SK-N-SH treated with all-trans-retinoic acid at 6 μM for 48 hours (cell line): ENCODE data around the gene LIG4.

ENCODE experiments used
- ARNTL ChIP-seq: fragments of 450-650 bp; formaldehyde crosslinking; IDR thresholded peaks from 2 replicates; pipeline ENCODE4 v1.5.0; 2020; ENCODE audit warnings: low read depth, mild to moderate bottlenecking, moderate library complexity, borderline replicate concordance
- ESRRG ChIP-seq: fragments of 250-450 bp; sonication (Bioruptor Pico); IDR thresholded peaks from 2 replicates; pipeline ENCODE4 v1.6.1; 2021; ENCODE audit warnings: mild to moderate bottlenecking
- ISL1 ChIP-seq: fragments of 250-450 bp; sonication (Bioruptor Pico); IDR thresholded peaks from 2 replicates; pipeline ENCODE4 v2.1.2; 2022; ENCODE audit warnings: mild to moderate bottlenecking, moderate library complexity
- OSR1 ChIP-seq: fragments of 250-450 bp; sonication (Bioruptor Pico); IDR thresholded peaks from 2 replicates; pipeline ENCODE4 v1.8.0; 2022; ENCODE audit warnings: moderate library complexity, mild to moderate bottlenecking, inconsistent platforms
- RARB ChIP-seq: fragments of 250-450 bp; sonication (Bioruptor Pico); IDR thresholded peaks from 2 replicates; pipeline ENCODE4 v1.8.0; 2021; ENCODE audit warnings: mild to moderate bottlenecking, moderate library complexity
- SNAI2 ChIP-seq: fragments of 250-450 bp; sonication (Bioruptor Pico); IDR thresholded peaks from 2 replicates; pipeline ENCODE4 v1.5.0; 2020; ENCODE audit warnings: mild to moderate bottlenecking, moderate library complexity
- ZFP3 ChIP-seq: fragments of 250-450 bp; sonication (Bioruptor Pico); IDR thresholded peaks from 2 replicates; pipeline ENCODE4 v1.5.0; 2020; ENCODE audit warnings: mild to moderate bottlenecking, moderate library complexity
- ZFP30 ChIP-seq: fragments of 450-650 bp; formaldehyde crosslinking; IDR thresholded peaks from 2 replicates; pipeline ENCODE4 v1.5.0; 2022; ENCODE audit warnings: mild to moderate bottlenecking, moderate library complexity
- ZNF8 ChIP-seq: fragments of 450-650 bp; formaldehyde crosslinking; IDR thresholded peaks from 2 replicates; pipeline ENCODE4 v1.5.0; 2020; ENCODE audit warnings: mild to moderate bottlenecking, moderate library complexity
- TF ChIP-seq, protein P1 (sequence below): fragments of 250-450 bp; sonication (Bioruptor Pico); IDR thresholded peaks from 2 replicates; pipeline ENCODE4 v1.8.0; 2020; ENCODE audit warnings: mild to moderate bottlenecking, moderate library complexity, borderline replicate concordance
- TF ChIP-seq, protein P2 (sequence below): fragments of 250-450 bp; sonication (Bioruptor Pico); IDR thresholded peaks from 2 replicates; pipeline ENCODE4 v1.5.1; 2020; ENCODE audit warnings: low read depth, mild to moderate bottlenecking, moderate library complexity
- TF ChIP-seq, protein P3 (sequence below): fragments of 250-450 bp; sonication (Bioruptor Pico); IDR thresholded peaks from 2 replicates; pipeline ENCODE4 v1.5.0; 2020; ENCODE audit warnings: mild to moderate bottlenecking, moderate library complexity

GRCh38 chr13:108166078-108166477 lies 49.3 kb downstream of the LIG4 start:
- TF ChIP-seq ZFP3 (CRISPR knock-in tag) (no peak), ZFP30 (CRISPR knock-in tag) (no peak), ESRRG (no peak), OSR1 (CRISPR knock-in tag) (no peak), RARB (CRISPR knock-in tag) (no peak), ZNF8 (CRISPR knock-in tag) (no peak), ARNTL (CRISPR knock-in tag) (no peak), ISL1 (CRISPR knock-in tag) (no peak), SNAI2 (CRISPR knock-in tag) (no peak)
- TF ChIP-seq, protein P1, sequence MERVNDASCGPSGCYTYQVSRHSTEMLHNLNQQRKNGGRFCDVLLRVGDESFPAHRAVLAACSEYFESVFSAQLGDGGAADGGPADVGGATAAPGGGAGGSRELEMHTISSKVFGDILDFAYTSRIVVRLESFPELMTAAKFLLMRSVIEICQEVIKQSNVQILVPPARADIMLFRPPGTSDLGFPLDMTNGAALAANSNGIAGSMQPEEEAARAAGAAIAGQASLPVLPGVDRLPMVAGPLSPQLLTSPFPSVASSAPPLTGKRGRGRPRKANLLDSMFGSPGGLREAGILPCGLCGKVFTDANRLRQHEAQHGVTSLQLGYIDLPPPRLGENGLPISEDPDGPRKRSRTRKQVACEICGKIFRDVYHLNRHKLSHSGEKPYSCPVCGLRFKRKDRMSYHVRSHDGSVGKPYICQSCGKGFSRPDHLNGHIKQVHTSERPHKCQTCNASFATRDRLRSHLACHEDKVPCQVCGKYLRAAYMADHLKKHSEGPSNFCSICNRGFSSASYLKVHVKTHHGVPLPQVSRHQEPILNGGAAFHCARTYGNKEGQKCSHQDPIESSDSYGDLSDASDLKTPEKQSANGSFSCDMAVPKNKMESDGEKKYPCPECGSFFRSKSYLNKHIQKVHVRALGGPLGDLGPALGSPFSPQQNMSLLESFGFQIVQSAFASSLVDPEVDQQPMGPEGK (CRISPR knock-in tag), result no peak
- TF ChIP-seq, protein P2, sequence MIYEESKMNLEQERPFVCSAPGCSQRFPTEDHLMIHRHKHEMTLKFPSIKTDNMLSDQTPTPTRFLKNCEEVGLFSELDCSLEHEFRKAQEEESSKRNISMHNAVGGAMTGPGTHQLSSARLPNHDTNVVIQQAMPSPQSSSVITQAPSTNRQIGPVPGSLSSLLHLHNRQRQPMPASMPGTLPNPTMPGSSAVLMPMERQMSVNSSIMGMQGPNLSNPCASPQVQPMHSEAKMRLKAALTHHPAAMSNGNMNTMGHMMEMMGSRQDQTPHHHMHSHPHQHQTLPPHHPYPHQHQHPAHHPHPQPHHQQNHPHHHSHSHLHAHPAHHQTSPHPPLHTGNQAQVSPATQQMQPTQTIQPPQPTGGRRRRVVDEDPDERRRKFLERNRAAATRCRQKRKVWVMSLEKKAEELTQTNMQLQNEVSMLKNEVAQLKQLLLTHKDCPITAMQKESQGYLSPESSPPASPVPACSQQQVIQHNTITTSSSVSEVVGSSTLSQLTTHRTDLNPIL (CRISPR knock-in tag), result no peak
- TF ChIP-seq, protein P3, sequence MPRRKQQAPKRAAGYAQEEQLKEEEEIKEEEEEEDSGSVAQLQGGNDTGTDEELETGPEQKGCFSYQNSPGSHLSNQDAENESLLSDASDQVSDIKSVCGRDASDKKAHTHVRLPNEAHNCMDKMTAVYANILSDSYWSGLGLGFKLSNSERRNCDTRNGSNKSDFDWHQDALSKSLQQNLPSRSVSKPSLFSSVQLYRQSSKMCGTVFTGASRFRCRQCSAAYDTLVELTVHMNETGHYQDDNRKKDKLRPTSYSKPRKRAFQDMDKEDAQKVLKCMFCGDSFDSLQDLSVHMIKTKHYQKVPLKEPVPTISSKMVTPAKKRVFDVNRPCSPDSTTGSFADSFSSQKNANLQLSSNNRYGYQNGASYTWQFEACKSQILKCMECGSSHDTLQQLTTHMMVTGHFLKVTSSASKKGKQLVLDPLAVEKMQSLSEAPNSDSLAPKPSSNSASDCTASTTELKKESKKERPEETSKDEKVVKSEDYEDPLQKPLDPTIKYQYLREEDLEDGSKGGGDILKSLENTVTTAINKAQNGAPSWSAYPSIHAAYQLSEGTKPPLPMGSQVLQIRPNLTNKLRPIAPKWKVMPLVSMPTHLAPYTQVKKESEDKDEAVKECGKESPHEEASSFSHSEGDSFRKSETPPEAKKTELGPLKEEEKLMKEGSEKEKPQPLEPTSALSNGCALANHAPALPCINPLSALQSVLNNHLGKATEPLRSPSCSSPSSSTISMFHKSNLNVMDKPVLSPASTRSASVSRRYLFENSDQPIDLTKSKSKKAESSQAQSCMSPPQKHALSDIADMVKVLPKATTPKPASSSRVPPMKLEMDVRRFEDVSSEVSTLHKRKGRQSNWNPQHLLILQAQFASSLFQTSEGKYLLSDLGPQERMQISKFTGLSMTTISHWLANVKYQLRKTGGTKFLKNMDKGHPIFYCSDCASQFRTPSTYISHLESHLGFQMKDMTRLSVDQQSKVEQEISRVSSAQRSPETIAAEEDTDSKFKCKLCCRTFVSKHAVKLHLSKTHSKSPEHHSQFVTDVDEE (CRISPR knock-in tag), result no peak
